ENCODE results near the gene CCDC91. TPM values are rescaled to one million over a fixed set of nuclear protein-coding genes. Genes with fewer than 3 reads are reported as not detected.
"Not testable (repeated sequence)": the region's sequence is repeated elsewhere in the genome, so short reads cannot be mapped to it uniquely, and the experiment has no call there.

The CCDC91 gene
- total RNA-seq, 2 experiments from 2014 or later, result 52.9 to 55.3 TPM

DNA sequence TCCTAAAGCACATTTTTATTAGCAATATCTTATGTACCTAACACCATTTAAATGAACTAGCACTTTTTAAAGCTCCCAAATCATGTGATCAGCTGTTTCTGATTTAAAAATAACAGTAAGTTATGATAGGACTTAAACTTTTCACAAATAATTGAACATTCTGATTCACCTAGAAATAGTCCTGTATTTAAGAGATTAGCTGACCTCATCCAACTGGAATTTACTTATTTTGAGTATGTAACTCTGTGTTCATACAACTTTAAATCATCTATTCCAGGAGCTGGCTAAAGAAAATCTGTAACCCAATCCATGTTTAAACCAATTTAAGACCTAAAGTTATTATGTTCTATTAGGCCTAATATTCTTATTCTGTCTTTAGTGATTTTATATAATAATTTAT is 184.3 kb downstream of the CCDC91 start:
- Mint-ChIP-seq H3K27me3 (no peaks in the 10 kb centered on the region), H3K4me1 (ENCODE audit: low read depth) (no peaks in the 10 kb centered on the region), H3K9me3 (peaks cover 10% of the 10 kb centered on the region), H3K4me3 (no peak overlapping the region), H3K36me3 (ENCODE audit: low read depth) (peaks cover 88% of the 10 kb centered on the region), H3K27ac (no peak overlapping the region)
- ChIA-PET CTCF (no interaction called here), POLR2A (no interaction called here)
- Histone ChIP-seq H3K4me3 (ENCODE audit: low read length) (no peak overlapping the region), H3K27me3 (ENCODE audit: control insufficient read depth in 1 of 2, insufficient read depth in 2 of 2, low read length in 2 of 2) (no peaks in the 10 kb centered on the region), H3K36me3 (ENCODE audit: insufficient read depth, low read length) (peaks cover 20% of the 10 kb centered on the region), H3K4me1 (ENCODE audit: insufficient read depth, low read length) (no peaks in the 10 kb centered on the region), H3K27ac (ENCODE audit: low read depth in 1 of 2, low read length in 2 of 2) (no peak overlapping the region), H3K9me3 (ENCODE audit: control insufficient read depth in 1 of 2, insufficient read depth in 1 of 2, low read length in 2 of 2) (peaks cover 3 to 17% of the 10 kb centered on the region in 2 experiments)
- ATAC-seq (ENCODE audit: poor library complexity) (no peak), DNase-seq (no peak)
- no peak for TF ChIP-seq CTCF (IDR thresholded peaks at IDR 0.05)
- intact Hi-C loops (cut with DNase I, micrococcal nuclease), result no loop called here

DNA sequence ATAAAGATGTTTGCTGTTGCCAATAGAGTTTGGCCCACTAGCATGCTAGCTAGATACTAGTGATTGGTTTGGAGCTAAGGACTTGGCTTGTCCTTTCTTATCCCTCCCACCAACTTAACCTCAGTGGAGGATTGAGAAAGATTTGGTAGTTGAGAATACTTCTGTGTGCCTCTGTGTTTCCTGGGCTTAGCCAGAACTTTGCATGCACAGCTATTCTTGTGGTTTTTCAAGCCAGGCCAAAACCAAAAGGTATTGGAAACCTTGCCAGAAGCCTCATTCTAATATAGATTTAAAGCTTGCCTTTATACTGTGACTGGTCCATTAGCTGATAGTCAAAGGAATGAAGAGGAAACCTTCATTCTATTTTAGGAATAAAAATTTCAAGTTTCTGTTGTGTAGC is 188.5 kb downstream of the CCDC91 start:
- Histone ChIP-seq H3K9me3 (ENCODE audit: control insufficient read depth in 1 of 2, insufficient read depth in 1 of 2, low read length in 2 of 2) (no peaks in the 10 kb centered on the region), H3K4me3 (ENCODE audit: low read length) (no peak overlapping the region), H3K27ac (ENCODE audit: low read depth in 1 of 2, low read length in 2 of 2) (no peak overlapping the region), H3K27me3 (ENCODE audit: control insufficient read depth in 1 of 2, insufficient read depth in 2 of 2, low read length in 2 of 2) (no peaks in the 10 kb centered on the region), H3K36me3 (ENCODE audit: insufficient read depth, low read length) (no peaks in the 10 kb centered on the region), H3K4me1 (ENCODE audit: insufficient read depth, low read length) (no peaks in the 10 kb centered on the region)
- no peak for ATAC-seq (ENCODE audit: poor library complexity)
- no peaks in the 10 kb centered on the region for H3K27me3 Mint-ChIP-seq
- POLR2A ChIA-PET, result no interaction called here
- no peak for TF ChIP-seq CTCF (IDR thresholded peaks at IDR 0.05)
- H3K9me3 Mint-ChIP-seq, result peaks cover 2% of the 10 kb centered on the region
- H3K27ac Mint-ChIP-seq, result no peak overlapping the region
- no peaks in the 10 kb centered on the region for H3K4me1 Mint-ChIP-seq (ENCODE audit: low read depth)
- intact Hi-C loops (cut with DNase I, micrococcal nuclease), result no loop called here
- CTCF ChIA-PET, result no interaction called here
- peaks cover 81% of the 10 kb centered on the region for H3K36me3 Mint-ChIP-seq (ENCODE audit: low read depth)
- H3K4me3 Mint-ChIP-seq, result no peak overlapping the region
- DNase-seq, result no peak

- H3K27me3 Mint-ChIP-seq; POLR2A ChIA-PET; H3K36me3 ChIP-seq (ENCODE audit: insufficient read depth, low read length); H3K9me3 Mint-ChIP-seq; H3K27ac ChIP-seq (ENCODE audit: low read depth in 1 of 2, low read length in 2 of 2); H3K4me1 Mint-ChIP-seq (ENCODE audit: low read depth); CTCF ChIA-PET; H3K4me1 ChIP-seq (ENCODE audit: insufficient read depth, low read length); H3K4me3 ChIP-seq (ENCODE audit: low read length); H3K4me3 Mint-ChIP-seq; H3K27ac Mint-ChIP-seq; intact Hi-C loops (cut with DNase I, micrococcal nuclease); ATAC-seq (ENCODE audit: poor library complexity); H3K9me3 ChIP-seq (ENCODE audit: control insufficient read depth in 1 of 2, insufficient read depth in 1 of 2, low read length in 2 of 2); H3K27me3 ChIP-seq (ENCODE audit: control insufficient read depth in 1 of 2, insufficient read depth in 2 of 2, low read length in 2 of 2); DNase-seq: not testable (repeated sequence)
- peaks cover 75% of the 10 kb centered on the region for H3K36me3 Mint-ChIP-seq (ENCODE audit: low read depth)
Observed at GRCh38 chr12:28379779-28380178, 189.5 kb downstream of the CCDC91 start.

DNA sequence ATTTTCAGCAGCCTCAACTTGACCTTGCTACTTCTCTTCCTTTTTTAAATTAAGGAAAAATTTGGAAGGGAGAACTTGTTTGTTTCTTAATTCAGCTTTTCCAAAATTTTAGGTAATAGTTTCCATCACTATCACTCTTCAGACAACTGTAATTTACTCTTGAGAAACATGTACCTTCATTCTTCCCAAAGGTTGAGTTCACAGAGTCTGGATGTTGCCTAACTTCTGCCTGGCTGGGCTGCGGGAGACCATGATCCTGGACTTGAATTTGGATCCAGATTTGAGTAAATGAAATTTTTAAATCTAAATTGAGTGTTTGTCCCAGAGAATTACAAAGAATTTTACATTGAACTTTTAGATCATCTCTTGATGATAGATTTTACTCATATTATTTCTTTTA is 193.1 kb downstream of the CCDC91 start:
- H3K4me1 Mint-ChIP-seq (ENCODE audit: low read depth), result no peaks in the 10 kb centered on the region
- H3K36me3 ChIP-seq (ENCODE audit: insufficient read depth, low read length), result no peaks in the 10 kb centered on the region
- no peak overlapping the region for H3K4me3 ChIP-seq (ENCODE audit: low read length)
- ChIA-PET CTCF (no interaction called here), POLR2A (no interaction called here)
- peaks cover 79% of the 10 kb centered on the region for H3K36me3 Mint-ChIP-seq (ENCODE audit: low read depth)
- H3K27ac Mint-ChIP-seq, result no peak overlapping the region
- peaks cover 2% of the 10 kb centered on the region for H3K9me3 Mint-ChIP-seq
- H3K27ac ChIP-seq (ENCODE audit: low read depth in 1 of 2, low read length in 2 of 2), result no peak overlapping the region
- ATAC-seq (ENCODE audit: poor library complexity), result no peak
- intact Hi-C loops (cut with DNase I, micrococcal nuclease), result no loop called here
- no peaks in the 10 kb centered on the region for H3K27me3 Mint-ChIP-seq
- H3K9me3 ChIP-seq (ENCODE audit: control insufficient read depth in 1 of 2, insufficient read depth in 1 of 2, low read length in 2 of 2), result peaks cover 0 to 3% of the 10 kb centered on the region in 2 experiments
- H3K27me3 ChIP-seq (ENCODE audit: control insufficient read depth in 1 of 2, insufficient read depth in 2 of 2, low read length in 2 of 2), result no peaks in the 10 kb centered on the region
- no peak for TF ChIP-seq CTCF (IDR thresholded peaks at IDR 0.05)
- no peak overlapping the region for H3K4me3 Mint-ChIP-seq
- DNase-seq, result no peak
- H3K4me1 ChIP-seq (ENCODE audit: insufficient read depth, low read length), result no peaks in the 10 kb centered on the region
